ENCODE results near the gene SLC39A8. TPM values are rescaled to one million over a fixed set of nuclear protein-coding genes. Genes with fewer than 3 reads are reported as not detected.

SLC39A8 gene
- total RNA-seq, result 30.2 and 43.1 TPM in 2 replicates

DNA sequence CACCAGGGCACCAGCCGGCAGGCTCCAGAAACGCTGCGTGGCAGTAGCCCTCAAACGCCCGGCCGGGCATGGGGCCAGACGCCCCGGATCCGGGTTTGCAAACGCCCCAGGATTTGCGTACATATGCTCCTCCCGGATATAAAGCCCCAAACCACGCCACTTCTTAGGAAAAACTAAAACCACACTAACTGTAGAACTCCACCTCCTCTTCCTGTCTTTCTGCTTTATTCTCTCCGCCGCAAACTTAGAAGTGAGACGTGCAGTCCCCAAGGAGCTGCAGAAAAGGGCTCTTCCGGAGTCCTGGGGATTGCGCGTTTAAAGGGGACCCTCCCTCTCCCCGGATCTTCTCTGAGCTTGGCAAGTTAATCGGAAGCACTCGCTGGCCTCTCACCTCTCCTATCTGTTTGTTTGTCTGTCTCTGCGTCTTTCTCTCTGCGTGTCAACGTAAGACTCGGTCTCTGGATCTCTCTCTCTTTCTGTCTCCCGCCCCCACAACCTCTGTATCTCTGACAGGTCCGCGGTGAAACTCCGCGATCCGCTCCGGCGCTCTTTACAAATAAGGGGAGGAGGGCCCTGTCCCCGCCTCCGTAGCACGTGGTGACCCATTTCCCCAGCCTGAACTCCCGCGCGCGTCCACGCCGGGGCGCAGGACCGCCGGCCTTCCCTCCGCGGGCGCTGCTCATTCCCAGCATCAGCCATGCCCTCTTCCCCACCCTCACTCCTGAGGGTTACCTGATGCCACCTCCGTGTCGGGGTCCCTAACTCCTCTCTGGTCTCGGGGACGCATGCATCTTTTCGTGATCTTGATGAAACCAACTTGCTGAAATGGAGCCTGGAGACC, at the start of gene SLC39A8:
Gene SLC39A8, minus strand, starts transcription at position 529 of the 841 bp plus-strand sequence. CDS start 820 bp downstream, outside the sequence.

Small RNA genes lying within 50 kb of the gene (small RNA-seq; reads per million reads assigned to genes)
- gene RN7SL728P, result not detected

Other genes with a start within 250 kb of the SLC39A8 start
- gene NFKB1, start 155.9 kb upstream of the SLC39A8 start, total RNA-seq, result 18.5 and 20.7 TPM in 2 replicates